Measurements from ENCODE around the gene CELF2. TPM values are rescaled to one million over a fixed set of nuclear protein-coding genes. Genes with fewer than 3 reads are reported as not detected.

CELF2 gene
- total and polyA plus RNA-seq, 10 donors: 13.5 to 180 (median 105) TPM

- Histone ChIP-seq H3K9me3 (no peaks in the 10 kb centered on the region), H3K27ac (peak overlapping the region in 2 of 8 donors; percentile 1 to 8), H3K4me3 (no peak overlapping the region), H3K27me3 (replicated peaks in 1 of 7) (no peaks in the 10 kb centered on the region), H3K4me1 (peaks cover 0 to 77% (median 32%) of the 10 kb centered on the region in 6 donors), H3K36me3 (peaks cover 3 to 100% (median 47%) of the 10 kb centered on the region in 6 donors)
- peak; percentile 90 for DNase-seq
- peak; percentile 56 to 77 (median 57) for TF ChIP-seq POLR2AphosphoS5 (IDR thresholded peaks at IDR 0.05)
- TF ChIP-seq CTCF (IDR thresholded peaks at IDR 0.05 in 8 of 11, conservative IDR thresholded peaks at IDR 0.05 in 3 of 11): peak; percentile 51 to 85 (median 77)
- TF ChIP-seq POLR2A (IDR thresholded peaks at IDR 0.05): no peak
- WGBS, 5 donors: 57 to 68% (median 62%) methylated on average over 18 of the region's 18 CpGs
- intact Hi-C loops (cut with DNase I; ENCODE audit: low total_unique reads): loop anchor here (10.0 kb wide), 1 partner anchor 155 kb away; no protein-coding TSS in a partner anchor
Observed at GRCh38 chr10:11270135-11270857, 252.6 kb downstream of the CELF2 start.

- peak overlapping the region in 2 of 8 donors; percentile 1 to 8 for H3K27ac ChIP-seq
- DNase-seq: no peak
- H3K4me3 ChIP-seq: no peak overlapping the region
- TF ChIP-seq POLR2A (IDR thresholded peaks at IDR 0.05): no peak
- TF ChIP-seq POLR2AphosphoS5 (IDR thresholded peaks at IDR 0.05): peak in 1 of 3 donors; percentile 0
- TF ChIP-seq CTCF (IDR thresholded peaks at IDR 0.05 in 8 of 11, conservative IDR thresholded peaks at IDR 0.05 in 3 of 11): peak in 7 of 11 experiments; percentile 2 to 40 (median 9)
- H3K9me3 ChIP-seq: no peaks in the 10 kb centered on the region
- 63 to 76% (median 73%) methylated on average over 7 of the region's 7 CpGs for WGBS, 5 donors
- intact Hi-C loops (cut with DNase I; ENCODE audit: low total_unique reads): loop anchor here (10.0 kb wide), 1 partner anchor 156 kb away; no protein-coding TSS in a partner anchor
- peaks cover 3 to 100% (median 51%) of the 10 kb centered on the region in 6 donors for H3K36me3 ChIP-seq
- H3K4me1 ChIP-seq: peaks cover 0 to 72% (median 26%) of the 10 kb centered on the region in 6 donors
- no peaks in the 10 kb centered on the region for H3K27me3 ChIP-seq (replicated peaks in 1 of 7)
Observed at GRCh38 chr10:11270858-11271179, 253.1 kb downstream of the CELF2 start.

GRCh38 chr10:11272915-11273389 lies 255.3 kb downstream of the CELF2 start:
- peaks cover 0 to 50% (median 17%) of the 10 kb centered on the region in 6 donors for H3K4me1 ChIP-seq
- no peak overlapping the region for H3K4me3 ChIP-seq
- no peak for DNase-seq
- intact Hi-C loops (cut with DNase I; ENCODE audit: low total_unique reads): loop anchor here (10.0 kb wide), 1 partner anchor 158 kb away; no protein-coding TSS in a partner anchor
- peaks cover 3 to 100% (median 59%) of the 10 kb centered on the region in 6 donors for H3K36me3 ChIP-seq
- H3K27me3 ChIP-seq (replicated peaks in 1 of 7): no peaks in the 10 kb centered on the region
- H3K27ac ChIP-seq: no peak overlapping the region
- TF ChIP-seq POLR2A (IDR thresholded peaks at IDR 0.05) (no peak), POLR2AphosphoS5 (IDR thresholded peaks at IDR 0.05) (peak in 2 of 3 donors; percentile 32 to 62)
- 71 to 82% (median 77%) methylated on average over 15 of the region's 15 CpGs for WGBS, 5 donors
- no peaks in the 10 kb centered on the region for H3K9me3 ChIP-seq

GRCh38 chr10:11274452-11274851 lies 256.8 kb downstream of the CELF2 start:
- H3K9me3 ChIP-seq: no peaks in the 10 kb centered on the region
- intact Hi-C loops (cut with DNase I; ENCODE audit: low total_unique reads): loop anchor here (10.0 kb wide), 1 partner anchor 160 kb away; no protein-coding TSS in a partner anchor
- H3K27ac ChIP-seq: no peak overlapping the region
- peak in 1 of 3 donors; percentile 20 for TF ChIP-seq POLR2AphosphoS5 (IDR thresholded peaks at IDR 0.05)
- no peak for TF ChIP-seq CTCF (IDR thresholded peaks at IDR 0.05 in 8 of 11, conservative IDR thresholded peaks at IDR 0.05 in 3 of 11)
- DNase-seq: no peak
- H3K27me3 ChIP-seq (replicated peaks in 1 of 7): no peaks in the 10 kb centered on the region
- peaks cover 0 to 35% (median 15%) of the 10 kb centered on the region in 6 donors for H3K4me1 ChIP-seq
- 87 to 92% (median 89%) methylated on average over 5 of the region's 5 CpGs for WGBS, 5 donors
- H3K36me3 ChIP-seq: peaks cover 3 to 100% (median 72%) of the 10 kb centered on the region in 6 donors
- no peak overlapping the region for H3K4me3 ChIP-seq

Measured in spleen (tissue), 11 donors.